NT2/D1 (cell line): ENCODE results near the gene FBXO2.

ENCODE experiments used
- YY1 ChIP-seq: IDR thresholded peaks from 2 replicates; pipeline ENCODE4 v1.6.1; 2011; ENCODE audit not compliant: insufficient read length, insufficient read depth
- ZNF274 ChIP-seq: IDR thresholded peaks from 2 replicates; pipeline ENCODE4 v1.6.1; 2011; ENCODE audit warnings: mild to moderate bottlenecking, low read depth, low read length

GRCh38 chr1:11651017-11651416 lies 3.2 kb downstream of the FBXO2 start:
- TF ChIP-seq ZNF274: no peak
- no peak for TF ChIP-seq YY1
